NCI-H1417 treated with DMSO at 0.1 percent for 48 hours (cell line): ENCODE results near the gene ZNF785.
"Not testable (repeated sequence)": the region's sequence is repeated elsewhere in the genome, so short reads cannot be mapped to it uniquely, and the experiment has no call there.

Experiments
- DNase-seq: peaks from one replicate; lab custom pipeline; 2025; lab: John Stamatoyannopoulos, UW

ZNF785 gene

GRCh38 chr16:30565526-30565925 is 20.0 kb downstream of the ZNF785 start:
- no peak for DNase-seq

GRCh38 chr16:30562021-30562420 is 23.5 kb downstream of the ZNF785 start:
- DNase-seq: no peak

- no peak for DNase-seq
Observed at GRCh38 chr16:30561089-30561816, 24.2 kb downstream of the ZNF785 start.

- no peak for DNase-seq
Observed at GRCh38 chr16:30559690-30560089, 25.8 kb downstream of the ZNF785 start.

DNA sequence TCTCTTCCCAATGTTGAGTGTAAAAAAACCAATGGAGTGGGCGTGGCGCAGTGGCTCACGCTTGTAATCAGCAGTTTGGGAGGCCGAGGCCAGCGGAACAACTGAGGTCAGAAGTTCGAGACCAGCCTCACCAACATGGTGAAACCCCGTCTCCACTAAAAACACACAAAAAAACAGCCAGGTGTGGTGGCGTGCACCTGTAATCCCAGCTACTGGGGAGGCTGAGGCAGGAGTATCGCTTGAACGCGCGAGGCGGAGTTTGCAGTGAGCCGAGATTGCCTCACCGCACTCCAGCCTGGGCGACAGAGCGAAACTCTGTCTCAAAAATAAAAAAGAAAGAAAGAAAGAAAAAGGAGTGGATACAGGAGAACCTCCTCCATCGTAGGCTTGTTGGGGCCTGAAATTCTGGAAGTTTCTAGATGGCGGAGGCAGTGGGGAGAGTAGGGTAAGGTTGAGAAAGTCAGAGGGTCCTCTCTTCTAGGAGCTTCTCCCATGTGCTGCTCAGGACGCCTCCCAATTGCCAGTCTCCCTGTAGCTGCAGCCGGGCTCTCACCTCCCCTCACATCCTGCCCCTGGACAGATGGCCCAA is 26.6 kb downstream of the ZNF785 start:
- DNase-seq: no peak

DNA sequence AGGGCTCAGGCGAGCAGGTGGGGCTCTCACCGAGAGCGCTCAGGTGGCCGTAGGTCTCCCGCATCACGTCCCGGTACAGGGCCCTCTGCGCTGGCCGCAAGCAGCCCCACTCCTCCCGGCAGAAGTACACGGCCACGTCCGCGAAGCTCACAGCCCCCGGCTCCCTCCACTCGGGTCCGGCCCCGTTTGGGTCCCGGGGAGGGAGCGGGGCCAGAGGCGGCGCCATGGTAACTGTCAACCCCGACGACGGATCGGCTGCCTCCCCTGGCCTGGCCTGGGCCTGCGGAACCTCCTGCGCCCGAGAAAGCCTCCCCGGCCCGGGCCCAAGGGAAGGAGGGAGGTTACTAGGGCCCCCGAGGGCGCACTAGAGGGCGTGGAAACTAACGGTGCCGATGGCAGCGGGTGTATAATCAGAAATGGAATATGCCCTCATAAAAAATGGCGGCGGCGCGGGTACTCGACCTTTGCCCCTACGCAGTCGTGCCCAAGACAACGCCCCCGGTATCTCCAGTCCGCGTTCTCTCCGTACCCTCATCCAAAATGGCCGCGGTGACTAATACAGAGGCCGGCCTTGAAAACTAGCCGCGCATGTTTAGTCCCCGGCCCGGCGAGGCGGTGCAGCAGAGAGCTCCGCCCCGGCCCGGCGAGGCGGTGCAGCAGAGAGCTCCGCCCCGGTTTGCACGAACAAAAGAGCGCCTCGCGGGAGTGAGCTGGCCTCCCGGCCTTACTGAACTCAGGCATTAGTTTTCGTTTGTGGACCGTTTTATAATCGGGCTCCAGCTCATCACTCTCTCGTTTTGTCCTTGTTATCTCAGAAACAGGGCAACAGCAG is 27.3 kb downstream of the ZNF785 start, which contains the start of gene ZNF764:
TSS of gene ZNF764 (minus strand) at position 418 of the 832 bp plus-strand sequence. CDS start at position 226, 192 bp downstream.
- peak; percentile 92 for DNase-seq

GRCh38 chr16:30557707-30557956 is 27.9 kb downstream of the ZNF785 start:
- DNase-seq: no peak

- no peak for DNase-seq
Observed at GRCh38 chr16:30556125-30556473, 29.4 kb downstream of the ZNF785 start.

DNA sequence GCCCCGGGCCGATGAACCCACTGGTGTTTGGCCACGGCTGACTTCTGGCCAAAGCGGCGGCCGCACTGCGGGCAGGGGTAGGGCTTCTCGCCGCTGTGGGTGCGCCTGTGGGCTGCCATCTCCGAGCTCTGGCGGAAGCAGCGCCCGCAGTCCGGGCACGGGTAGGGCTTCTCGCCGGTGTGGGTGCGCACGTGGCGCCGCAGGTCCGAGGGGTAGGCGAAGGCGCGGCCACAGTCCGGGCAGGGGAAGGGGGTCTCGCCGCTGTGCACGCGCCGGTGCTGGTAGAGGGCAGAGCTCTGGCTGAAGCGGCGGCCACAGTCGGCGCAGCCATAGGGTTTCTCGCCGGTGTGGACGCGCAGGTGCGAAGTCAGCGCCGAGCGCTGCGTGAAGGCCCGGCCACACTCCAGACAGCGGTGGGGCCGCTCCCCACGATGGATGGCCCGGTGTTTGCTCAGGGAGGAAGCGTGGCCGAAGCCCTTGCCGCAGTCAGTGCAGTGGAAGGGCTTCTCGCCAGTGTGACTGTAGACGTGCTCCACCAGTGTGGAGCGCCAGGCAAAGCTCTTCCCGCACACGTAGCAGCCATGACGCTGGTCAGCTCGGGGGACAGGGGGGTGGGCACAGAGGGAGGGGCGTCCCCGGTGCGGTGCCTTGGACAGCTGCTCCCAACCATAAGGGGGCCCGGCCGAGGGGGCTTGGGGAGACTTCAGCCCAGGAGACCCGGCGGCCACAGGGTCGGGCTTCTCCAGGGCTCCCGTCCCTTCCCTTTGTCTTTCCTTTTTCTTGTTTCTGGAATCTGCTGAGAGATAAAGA is 30.0 kb downstream of the ZNF785 start:
- DNase-seq: no peak

GRCh38 chr16:30554557-30555314 is 30.8 kb downstream of the ZNF785 start:
- no peak for DNase-seq

DNA sequence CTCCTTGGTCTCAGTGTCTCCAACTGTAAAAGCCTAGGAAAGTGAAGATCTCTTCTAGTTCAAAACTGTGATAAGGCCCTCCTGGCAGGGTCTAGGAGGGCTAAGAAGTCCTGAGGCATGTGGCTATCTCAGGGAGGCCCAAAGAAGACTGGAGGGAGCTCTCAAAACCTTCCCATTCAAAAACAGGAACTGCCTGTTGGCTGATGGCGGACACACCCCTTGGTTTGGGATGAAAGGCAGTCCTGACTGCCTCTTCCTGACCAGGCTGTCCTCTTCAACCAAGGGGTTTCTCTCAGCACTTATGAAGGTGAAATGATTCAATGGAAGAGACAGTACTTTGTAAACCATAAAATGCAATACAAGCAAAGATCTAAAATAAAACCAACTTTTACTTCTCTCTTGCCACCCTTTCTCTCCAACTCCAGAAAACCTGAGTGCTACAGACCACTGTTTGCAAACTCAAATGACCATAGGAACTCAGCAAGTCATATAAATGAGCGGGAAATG is 32.1 kb downstream of the ZNF785 start:
- DNase-seq: no peak

GRCh38 chr16:30552956-30553355 is 32.5 kb downstream of the ZNF785 start:
- no peak for DNase-seq

- DNase-seq: no peak
Observed at GRCh38 chr16:30551781-30552180, 33.7 kb downstream of the ZNF785 start.

GRCh38 chr16:30548416-30549253 is 36.9 kb downstream of the ZNF785 start:
- no peak for DNase-seq

DNA sequence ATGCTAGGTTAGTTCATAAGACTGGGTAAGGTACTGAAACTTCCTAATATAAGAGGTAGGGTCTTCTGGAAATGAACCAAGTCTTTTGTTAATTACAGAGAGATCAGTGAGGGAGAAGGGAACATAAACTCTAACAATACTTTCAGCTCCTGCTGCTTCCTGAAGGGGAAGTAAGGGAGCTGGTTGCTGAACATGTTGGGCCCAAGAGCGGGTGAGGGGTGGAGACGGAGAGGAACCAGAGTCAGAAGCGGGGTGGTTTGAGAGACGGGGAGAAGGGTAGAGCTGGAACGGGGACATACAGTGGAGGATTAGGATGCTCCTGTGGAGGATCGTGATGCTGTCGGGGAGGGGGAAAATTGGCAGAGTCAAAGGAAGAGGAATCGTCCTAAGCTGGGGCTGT is 39.4 kb downstream of the ZNF785 start:
- no peak for DNase-seq

GRCh38 chr16:30543067-30543466 is 42.4 kb downstream of the ZNF785 start:
- DNase-seq: no peak

GRCh38 chr16:30541502-30542329 is 43.8 kb downstream of the ZNF785 start:
- no peak for DNase-seq

GRCh38 chr16:30540916-30541464 is 44.5 kb downstream of the ZNF785 start:
- not testable (repeated sequence) for DNase-seq

DNA sequence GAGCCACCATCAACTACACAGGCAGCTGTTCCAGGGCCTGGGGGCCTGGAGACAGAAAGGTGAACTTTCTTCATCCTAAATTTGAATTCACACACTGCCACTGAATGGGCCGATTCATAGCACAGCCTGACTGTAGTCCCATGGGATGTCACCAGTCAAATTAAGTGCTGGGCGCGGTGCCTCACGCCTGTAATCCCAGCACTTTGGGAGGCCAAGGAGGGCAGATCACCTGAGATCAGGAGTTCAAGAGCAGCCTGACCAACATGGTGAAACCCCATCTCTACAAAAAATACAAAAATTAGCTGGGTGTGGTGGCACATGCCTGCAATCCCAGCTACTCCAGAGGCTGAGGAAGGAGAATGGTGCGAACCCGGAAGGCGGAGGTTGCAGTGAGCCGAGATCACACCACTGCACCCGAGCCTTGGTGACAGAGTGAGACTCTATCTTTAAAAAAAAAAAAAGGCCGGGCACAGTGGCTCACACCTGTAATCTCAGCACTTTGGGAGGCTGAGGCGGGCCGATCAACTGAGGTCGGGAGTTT is 45.4 kb downstream of the ZNF785 start:
- not testable (repeated sequence) for DNase-seq
